B cell (primary cell): ENCODE data around the gene SLC24A3. TPM values are rescaled to one million over a fixed set of nuclear protein-coding genes. Genes with fewer than 3 reads are reported as not detected.

ENCODE experiments used
- ATAC-seq: fragments of 200-7000 bp; cut with Tn5 transposase; one replicate; pipeline ENCODE4 v1.10.0; 2021; ENCODE audit warnings: low read depth, mild to moderate bottlenecking, moderate number of reproducible peaks, moderate library complexity
- CTCF ChIA-PET: fragments of 350-600 bp; sonication (Branson Sonifier 250); formaldehyde crosslinking; loops from one replicate; lab custom pipeline; 2021; ENCODE audit warnings: antibody characterized with exemption, inconsistent platforms; lab: Charles Lee
- POLR2A ChIA-PET: fragments of 350-600 bp; sonication (Branson Sonifier 250); formaldehyde crosslinking; loops from one replicate; lab custom pipeline; 2021; ENCODE audit warnings: antibody characterized with exemption; lab: Charles Lee
- DNase-seq: peaks from one replicate; pipeline ENCODE4 v3.0.0; 2013
- H2AFZ ChIP-seq: 2 replicates; pipeline ENCODE4 v1.6.1; 2012; ENCODE audit warnings: mild to moderate bottlenecking, low read depth, low read length; ENCODE audit not compliant: insufficient read depth, poor library complexity, severe bottlenecking
- H3K27ac ChIP-seq, 2 donors: 1 replicate in 1 of 2; 2 replicates in 1 of 2; pipeline ENCODE4 v1.5.1; 2012 to 2013; ENCODE audit warnings: low read length in 2 of 2, mild to moderate bottlenecking in 2 of 2, moderate library complexity in 1 of 2
- H3K27me3 ChIP-seq, 4 experiments: fragments of 200-600 bp in 1 of 4; sonication (generic) in 1 of 4; replicated peaks in 1 of 4; 1 replicate in 2 of 4; 2 replicates in 2 of 4; pipeline versions ENCODE4 v1.6.1 to v1.7.0; 2013 to 2016; ENCODE audit warnings: low read length in 3 of 4, mild to moderate bottlenecking in 2 of 4, mixed read lengths in 1 of 4, moderate library complexity in 1 of 4; ENCODE audit not compliant: insufficient read depth in 4 of 4, control insufficient read depth in 3 of 4; ENCODE audit errors: control extremely low read depth in 1 of 4
- H3K36me3 ChIP-seq, 2 experiments: replicated peaks in 1 of 2; 1 replicate in 1 of 2; 2 replicates in 1 of 2; pipeline versions ENCODE4 v1.6.1 to v1.7.1; 2013; ENCODE audit warnings: low read length in 1 of 2; ENCODE audit not compliant: insufficient read depth in 2 of 2, control insufficient read depth in 1 of 2; ENCODE audit errors: control extremely low read depth in 1 of 2, extremely low read depth in 1 of 2
- H3K4me1 ChIP-seq, 2 donors: fragments of 200-600 bp in 1 of 2; sonication (generic) in 1 of 2; 1 replicate in 1 of 2; 2 replicates in 1 of 2; pipeline versions ENCODE4 v1.5.1 to v1.6.1; 2013 to 2017; ENCODE audit warnings: low read length in 2 of 2; ENCODE audit not compliant: control insufficient read depth in 2 of 2, insufficient read depth in 2 of 2
- H3K4me2 ChIP-seq: replicated peaks from 2 replicates; pipeline ENCODE3; 2012; ENCODE audit warnings: mild to moderate bottlenecking, low read depth, low read length; ENCODE audit not compliant: poor library complexity, severe bottlenecking
- H3K4me3 ChIP-seq, 5 experiments: fragments of 200-600 bp in 1 of 5; sonication (generic) in 1 of 5; 1 replicate in 3 of 5; 2 replicates in 2 of 5; pipeline versions ENCODE4 v1.5.1 to v1.7.0; 2011 to 2016; ENCODE audit warnings: low read length in 4 of 5, mild to moderate bottlenecking in 4 of 5, low read depth in 2 of 5, control low read depth in 1 of 5, moderate library complexity in 1 of 5; ENCODE audit not compliant: insufficient read depth in 1 of 5; ENCODE audit errors: control extremely low read depth in 1 of 5, extremely low read depth in 1 of 5
- H3K79me2 ChIP-seq: fragments of 200-600 bp; sonication (generic); one replicate; pipeline ENCODE4 v1.6.0; 2016; ENCODE audit warnings: low read length; ENCODE audit not compliant: control insufficient read depth, insufficient read depth
- H3K9ac ChIP-seq: fragments of 200-600 bp; sonication (generic); 2 replicates; pipeline ENCODE4 v1.6.1; 2017; ENCODE audit warnings: mild to moderate bottlenecking, low read length, moderate library complexity
- H3K9me3 ChIP-seq, 3 donors: one replicate each; pipeline versions ENCODE4 v1.6.1 to v1.7.1; 2013; ENCODE audit warnings: low read length in 2 of 3; ENCODE audit not compliant: control insufficient read depth in 2 of 3, insufficient read depth in 1 of 3; ENCODE audit errors: control extremely low read depth in 1 of 3
- H4K20me1 ChIP-seq: 2 replicates; pipeline ENCODE4 v1.6.0; 2012; ENCODE audit warnings: mild to moderate bottlenecking, low read length; ENCODE audit not compliant: insufficient read depth, control insufficient read depth, poor library complexity, severe bottlenecking
- H3K27ac Mint-ChIP-seq: one replicate; pipeline ENCODE4 v1.8.0; 2021; ENCODE audit warnings: mixed read lengths
- H3K27me3 Mint-ChIP-seq: one replicate; pipeline ENCODE4 v1.8.0; 2021; ENCODE audit warnings: mixed read lengths
- H3K4me1 Mint-ChIP-seq: one replicate; pipeline ENCODE4 v1.8.0; 2021; ENCODE audit warnings: mixed read lengths
- H3K4me3 Mint-ChIP-seq: one replicate; pipeline ENCODE4 v1.8.0; 2021; ENCODE audit warnings: mixed read lengths
- H3K9me3 Mint-ChIP-seq: one replicate; pipeline ENCODE4 v1.8.0; 2022; ENCODE audit warnings: mixed read lengths; ENCODE audit not compliant: insufficient read depth
- CTCF ChIP-seq: fragments of 200-600 bp; IDR thresholded peaks from one replicate; pipeline ENCODE4 v1.8.0; 2022; ENCODE audit warnings: antibody characterized with exemption, mild to moderate bottlenecking
- EZH2 ChIP-seq: IDR thresholded peaks from 2 replicates; pipeline ENCODE4 v1.6.1; 2012; ENCODE audit warnings: borderline replicate concordance, low read depth, mild to moderate bottlenecking, moderate library complexity, low read length; ENCODE audit not compliant: insufficient read depth, poor library complexity, severe bottlenecking
- WGBS: methylation state at CpG from one replicate; pipeline ENCODE4 v1.1.5; 2013; ENCODE audit warnings: missing lambda C conversion rate; ENCODE audit not compliant: insufficient coverage; 5-methylcytosine and 5-hydroxymethylcytosine counted together
- intact Hi-C: fragments of 100-400 bp; cut with micrococcal nuclease; formaldehyde crosslinking; loops from one replicate; pipeline ENCODE4 v1.10.0; 2022
- polyA plus RNA-seq: library from polyadenylated mRNA; depleted of rRNA; stranded (reverse); fragments of >200 nt; gene quantifications from 2 replicates; pipeline ENCODE4 v1.2.3, GENCODE V29; 2012
- total RNA-seq, 2 donors: library from RNA; stranded (reverse); fragments of 120-200 nt in 1 of 2; gene quantifications; 1 replicate in 1 of 2; 2 replicates in 1 of 2; pipeline versions ENCODE4 v1.2.3 to v1.2.4, GENCODE V29; 2013 to 2022

The SLC24A3 gene
- total and polyA plus RNA-seq, 2 donors (not counting 1 experiment from before 2014, with no cell fraction given): not detected

- 100% methylated on average over 1 of the region's 3 CpGs for WGBS
- H3K4me1 ChIP-seq: no peaks in the 10 kb centered on the region
- Mint-ChIP-seq H3K4me3 (no peak overlapping the region), H3K4me1 (peaks cover 6% of the 10 kb centered on the region), H3K27me3 (peaks cover 4% of the 10 kb centered on the region), H3K9me3 (no peaks in the 10 kb centered on the region), H3K27ac (no peak overlapping the region)
- no peak overlapping the region for H3K9ac ChIP-seq
- no peak overlapping the region for H3K4me2 ChIP-seq
- intact Hi-C loops: no loop called here
- H3K27ac ChIP-seq: no peak overlapping the region
- no peaks in the 10 kb centered on the region for H3K36me3 ChIP-seq
- H3K79me2 ChIP-seq: no peaks in the 10 kb centered on the region
- no peak for TF ChIP-seq CTCF
- no peak for TF ChIP-seq EZH2
- CTCF ChIA-PET: no interaction called here
- POLR2A ChIA-PET: no interaction called here
- ATAC-seq: no peak
- no peaks in the 10 kb centered on the region for H4K20me1 ChIP-seq
- H2AFZ ChIP-seq: no peak overlapping the region
- H3K4me3 ChIP-seq: no peak overlapping the region
- H3K9me3 ChIP-seq: peaks cover 0 to 8% (median 0%) of the 10 kb centered on the region in 3 donors
- DNase-seq: no peak
- peaks cover 0 to 2% (median 0%) of the 10 kb centered on the region in 4 experiments for H3K27me3 ChIP-seq
These were observed 222.9 kb downstream of the SLC24A3 start for GRCh38 chr20:19435316-19435715.

DNA sequence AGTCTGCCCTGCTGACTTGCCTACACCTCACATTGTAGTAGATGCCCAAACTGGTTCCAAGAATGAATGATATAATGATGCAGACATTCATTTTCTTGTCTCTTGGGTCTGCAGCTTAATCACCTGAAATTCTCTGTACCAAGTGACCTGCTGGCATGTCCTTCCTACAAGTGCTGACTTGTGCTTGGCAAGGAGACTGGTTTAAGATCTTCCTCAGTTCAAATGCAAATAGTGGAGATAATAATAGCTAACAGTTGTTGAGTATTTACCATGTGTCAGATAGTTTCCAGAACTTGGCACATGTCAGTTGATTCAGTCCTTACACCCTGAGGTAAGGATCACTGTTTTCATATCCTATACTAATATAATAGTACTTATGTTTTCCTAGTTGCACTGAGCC is 223.4 kb downstream of the SLC24A3 start:
- no peak overlapping the region for H3K4me3 Mint-ChIP-seq
- no peak for TF ChIP-seq EZH2
- TF ChIP-seq CTCF: no peak
- intact Hi-C loops: no loop called here

More for the DNA sequence above, 223.4 kb downstream of the SLC24A3 start:
- H3K9me3 ChIP-seq: peaks cover 0 to 8% (median 0%) of the 10 kb centered on the region in 3 donors
- ATAC-seq (no peak), DNase-seq (no peak)
- ChIA-PET CTCF (no interaction called here), POLR2A (no interaction called here)
- Mint-ChIP-seq H3K4me1 (peaks cover 6% of the 10 kb centered on the region), H3K27me3 (peaks cover 4% of the 10 kb centered on the region), H3K9me3 (no peaks in the 10 kb centered on the region), H3K27ac (no peak overlapping the region)
- no peaks in the 10 kb centered on the region for H3K4me1 ChIP-seq
- H3K36me3 ChIP-seq: no peaks in the 10 kb centered on the region
- H3K79me2 ChIP-seq: no peaks in the 10 kb centered on the region
- H2AFZ ChIP-seq: no peak overlapping the region
- no peak overlapping the region for H3K9ac ChIP-seq
- no peak overlapping the region for H3K4me3 ChIP-seq
- H3K27ac ChIP-seq: no peak overlapping the region
- no peak overlapping the region for H3K4me2 ChIP-seq
- H3K27me3 ChIP-seq: peaks cover 0 to 2% (median 0%) of the 10 kb centered on the region in 4 experiments
- H4K20me1 ChIP-seq: no peaks in the 10 kb centered on the region
